ENCODE results near the gene PKDREJ.

Gene PKDREJ

GRCh38 chr22:46292173-46292572 lies 29.0 kb upstream of the PKDREJ start:
- no peak for TF ChIP-seq FOXP2 (optimal IDR thresholded peaks at IDR 0.05; ENCODE audit: borderline replicate concordance, extremely low read depth, extremely low read length, insufficient read depth)
- no peak for TF ChIP-seq TAF1 (IDR thresholded peaks at IDR 0.05; ENCODE audit: borderline replicate concordance, insufficient read depth, low read length)
- TF ChIP-seq, protein P1, sequence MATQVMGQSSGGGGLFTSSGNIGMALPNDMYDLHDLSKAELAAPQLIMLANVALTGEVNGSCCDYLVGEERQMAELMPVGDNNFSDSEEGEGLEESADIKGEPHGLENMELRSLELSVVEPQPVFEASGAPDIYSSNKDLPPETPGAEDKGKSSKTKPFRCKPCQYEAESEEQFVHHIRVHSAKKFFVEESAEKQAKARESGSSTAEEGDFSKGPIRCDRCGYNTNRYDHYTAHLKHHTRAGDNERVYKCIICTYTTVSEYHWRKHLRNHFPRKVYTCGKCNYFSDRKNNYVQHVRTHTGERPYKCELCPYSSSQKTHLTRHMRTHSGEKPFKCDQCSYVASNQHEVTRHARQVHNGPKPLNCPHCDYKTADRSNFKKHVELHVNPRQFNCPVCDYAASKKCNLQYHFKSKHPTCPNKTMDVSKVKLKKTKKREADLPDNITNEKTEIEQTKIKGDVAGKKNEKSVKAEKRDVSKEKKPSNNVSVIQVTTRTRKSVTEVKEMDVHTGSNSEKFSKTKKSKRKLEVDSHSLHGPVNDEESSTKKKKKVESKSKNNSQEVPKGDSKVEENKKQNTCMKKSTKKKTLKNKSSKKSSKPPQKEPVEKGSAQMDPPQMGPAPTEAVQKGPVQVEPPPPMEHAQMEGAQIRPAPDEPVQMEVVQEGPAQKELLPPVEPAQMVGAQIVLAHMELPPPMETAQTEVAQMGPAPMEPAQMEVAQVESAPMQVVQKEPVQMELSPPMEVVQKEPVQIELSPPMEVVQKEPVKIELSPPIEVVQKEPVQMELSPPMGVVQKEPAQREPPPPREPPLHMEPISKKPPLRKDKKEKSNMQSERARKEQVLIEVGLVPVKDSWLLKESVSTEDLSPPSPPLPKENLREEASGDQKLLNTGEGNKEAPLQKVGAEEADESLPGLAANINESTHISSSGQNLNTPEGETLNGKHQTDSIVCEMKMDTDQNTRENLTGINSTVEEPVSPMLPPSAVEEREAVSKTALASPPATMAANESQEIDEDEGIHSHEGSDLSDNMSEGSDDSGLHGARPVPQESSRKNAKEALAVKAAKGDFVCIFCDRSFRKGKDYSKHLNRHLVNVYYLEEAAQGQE (IDR thresholded peaks at IDR 0.05; ENCODE audit: insufficient read depth in 1 of 2, low read depth in 2 of 2, low read length in 2 of 2), result no peak
- no peak for TF ChIP-seq POLR2AphosphoS5 (IDR thresholded peaks at IDR 0.05; ENCODE audit: low read depth, low read length)
- no peak for TF ChIP-seq SIN3A (IDR thresholded peaks at IDR 0.05; ENCODE audit: borderline replicate concordance, insufficient read depth, low read length)

GRCh38 chr22:46290843-46291785 lies 28.0 kb upstream of the PKDREJ start:
- TF ChIP-seq, protein P1 (IDR thresholded peaks at IDR 0.05; ENCODE audit: insufficient read depth in 1 of 2, low read depth in 2 of 2, low read length in 2 of 2), result no peak
- TF ChIP-seq FOXP2 (optimal IDR thresholded peaks at IDR 0.05; ENCODE audit: borderline replicate concordance, extremely low read depth, extremely low read length, insufficient read depth) (no peak), POLR2AphosphoS5 (IDR thresholded peaks at IDR 0.05; ENCODE audit: low read depth, low read length) (no peak), TAF1 (IDR thresholded peaks at IDR 0.05; ENCODE audit: borderline replicate concordance, insufficient read depth, low read length) (no peak), SIN3A (IDR thresholded peaks at IDR 0.05; ENCODE audit: borderline replicate concordance, insufficient read depth, low read length) (no peak)

- TF ChIP-seq SIN3A (IDR thresholded peaks at IDR 0.05; ENCODE audit: borderline replicate concordance, insufficient read depth, low read length) (no peak), POLR2AphosphoS5 (IDR thresholded peaks at IDR 0.05; ENCODE audit: low read depth, low read length) (no peak), TAF1 (IDR thresholded peaks at IDR 0.05; ENCODE audit: borderline replicate concordance, insufficient read depth, low read length) (no peak), FOXP2 (optimal IDR thresholded peaks at IDR 0.05; ENCODE audit: borderline replicate concordance, extremely low read depth, extremely low read length, insufficient read depth) (no peak)
- TF ChIP-seq, protein P1 (IDR thresholded peaks at IDR 0.05; ENCODE audit: insufficient read depth in 1 of 2, low read depth in 2 of 2, low read length in 2 of 2), result no peak
Measured at GRCh38 chr22:46290121-46290842, 27.1 kb upstream of the PKDREJ start.

- TF ChIP-seq TAF1 (IDR thresholded peaks at IDR 0.05; ENCODE audit: borderline replicate concordance, insufficient read depth, low read length) (no peak), FOXP2 (optimal IDR thresholded peaks at IDR 0.05; ENCODE audit: borderline replicate concordance, extremely low read depth, extremely low read length, insufficient read depth) (no peak), SIN3A (IDR thresholded peaks at IDR 0.05; ENCODE audit: borderline replicate concordance, insufficient read depth, low read length) (no peak), POLR2AphosphoS5 (IDR thresholded peaks at IDR 0.05; ENCODE audit: low read depth, low read length) (no peak)
- TF ChIP-seq, protein P1 (IDR thresholded peaks at IDR 0.05; ENCODE audit: insufficient read depth in 1 of 2, low read depth in 2 of 2, low read length in 2 of 2), result no peak
Measured at GRCh38 chr22:46289244-46289891, 26.2 kb upstream of the PKDREJ start.

All from PFSK-1 (cell line).